ENCODE results near the gene ATF7.

Gene ATF7

DNA sequence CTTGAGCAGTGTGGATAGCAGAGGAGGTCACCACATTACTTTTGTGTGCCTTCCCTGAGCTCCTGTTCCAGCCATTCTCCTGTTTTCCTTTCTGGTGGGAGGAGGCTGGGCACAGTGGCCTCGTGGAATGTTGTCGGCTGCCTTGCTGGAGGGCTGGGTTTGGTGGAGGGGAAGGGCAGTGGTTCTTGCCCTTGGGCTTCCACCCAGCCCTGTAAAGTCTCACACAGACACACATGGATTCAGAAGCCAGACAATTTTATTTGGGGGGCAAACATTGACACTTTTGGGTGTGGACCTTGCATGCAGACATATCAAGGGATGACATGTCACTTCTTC is 119.8 kb downstream of the ATF7 start:
- H3K4me3 ChIP-seq (replicated peaks in 1 of 2; ENCODE audit: low read depth in 2 of 2, low read length in 2 of 2) = no peak overlapping the region
- TF ChIP-seq, protein P1, sequence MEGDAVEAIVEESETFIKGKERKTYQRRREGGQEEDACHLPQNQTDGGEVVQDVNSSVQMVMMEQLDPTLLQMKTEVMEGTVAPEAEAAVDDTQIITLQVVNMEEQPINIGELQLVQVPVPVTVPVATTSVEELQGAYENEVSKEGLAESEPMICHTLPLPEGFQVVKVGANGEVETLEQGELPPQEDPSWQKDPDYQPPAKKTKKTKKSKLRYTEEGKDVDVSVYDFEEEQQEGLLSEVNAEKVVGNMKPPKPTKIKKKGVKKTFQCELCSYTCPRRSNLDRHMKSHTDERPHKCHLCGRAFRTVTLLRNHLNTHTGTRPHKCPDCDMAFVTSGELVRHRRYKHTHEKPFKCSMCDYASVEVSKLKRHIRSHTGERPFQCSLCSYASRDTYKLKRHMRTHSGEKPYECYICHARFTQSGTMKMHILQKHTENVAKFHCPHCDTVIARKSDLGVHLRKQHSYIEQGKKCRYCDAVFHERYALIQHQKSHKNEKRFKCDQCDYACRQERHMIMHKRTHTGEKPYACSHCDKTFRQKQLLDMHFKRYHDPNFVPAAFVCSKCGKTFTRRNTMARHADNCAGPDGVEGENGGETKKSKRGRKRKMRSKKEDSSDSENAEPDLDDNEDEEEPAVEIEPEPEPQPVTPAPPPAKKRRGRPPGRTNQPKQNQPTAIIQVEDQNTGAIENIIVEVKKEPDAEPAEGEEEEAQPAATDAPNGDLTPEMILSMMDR (IDR thresholded peaks at IDR 0.05; ENCODE audit: low read depth, low read length) = no peak
- DNase-seq (ENCODE audit: low read depth in 2 of 2) = no peak

DNA sequence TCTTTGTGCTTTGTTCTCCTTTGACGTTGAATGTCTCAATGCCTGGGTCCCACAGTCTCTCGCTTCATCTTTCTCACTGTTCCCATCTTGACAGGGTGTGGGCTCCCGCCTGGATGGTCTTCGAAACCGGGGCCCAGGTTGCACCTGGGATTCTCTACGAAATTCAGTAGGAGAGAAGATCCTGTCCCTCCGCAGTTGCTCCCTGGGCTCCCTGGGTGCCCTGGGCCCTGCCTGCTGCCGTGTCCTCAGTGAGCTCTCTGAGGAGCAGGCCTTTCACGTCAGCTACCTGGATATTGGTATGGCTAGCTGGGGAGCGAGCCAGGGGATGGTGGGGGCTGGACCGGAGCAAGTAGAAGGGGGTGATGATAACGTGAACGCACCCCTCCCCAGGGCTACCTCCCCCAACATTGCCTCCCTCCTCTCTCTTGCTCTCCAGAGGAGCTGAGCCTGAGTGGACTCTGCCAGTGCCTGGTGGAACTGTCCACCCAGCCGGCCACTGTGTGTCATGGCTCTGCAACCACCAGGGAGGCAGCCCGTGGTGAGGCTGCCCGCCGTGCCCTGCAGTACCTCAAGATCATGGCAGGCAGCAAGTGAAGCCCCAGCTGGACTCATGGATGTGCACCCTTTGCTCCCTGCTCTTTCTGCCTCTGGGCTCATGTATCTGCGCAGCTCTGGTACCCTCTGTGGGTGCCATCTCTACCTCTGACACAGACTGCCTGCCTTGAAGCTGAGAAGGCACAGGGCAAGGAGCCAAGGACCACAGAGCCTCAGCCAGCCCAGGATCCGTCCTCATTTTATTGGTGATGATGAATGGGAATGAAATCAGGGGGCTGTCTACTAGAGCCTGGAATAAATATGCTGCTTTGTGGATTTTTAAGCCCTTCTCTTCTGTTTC is 120.4 kb downstream of the ATF7 start:
- TF ChIP-seq, protein P1 (IDR thresholded peaks at IDR 0.05; ENCODE audit: low read depth, low read length) = no peak
- H3K4me3 ChIP-seq (replicated peaks in 1 of 2; ENCODE audit: low read depth in 2 of 2, low read length in 2 of 2) = no peak overlapping the region
- no peak for DNase-seq (ENCODE audit: low read depth in 2 of 2)

DNA sequence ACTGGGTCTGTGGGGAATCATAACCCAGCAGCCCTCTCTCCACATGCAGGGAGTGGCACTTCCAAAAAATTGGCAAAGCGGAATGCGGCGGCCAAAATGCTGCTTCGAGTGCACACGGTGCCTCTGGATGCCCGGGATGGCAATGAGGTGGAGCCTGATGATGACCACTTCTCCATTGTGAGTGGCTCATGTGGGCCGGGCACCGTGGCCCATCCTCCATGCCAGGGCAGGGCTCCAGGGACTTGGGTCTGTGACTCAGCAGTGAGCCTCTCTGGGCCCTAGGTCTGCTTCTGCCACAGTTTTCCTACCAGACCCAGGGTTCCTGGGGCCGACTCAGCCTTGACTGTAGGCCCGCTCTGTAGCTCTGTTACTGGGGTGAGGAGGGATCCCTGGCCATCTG is 121.1 kb downstream of the ATF7 start:
- no peak overlapping the region for H3K4me3 ChIP-seq (replicated peaks in 1 of 2; ENCODE audit: low read depth in 2 of 2, low read length in 2 of 2)
- TF ChIP-seq, protein P1 (IDR thresholded peaks at IDR 0.05; ENCODE audit: low read depth, low read length) = no peak
- peak; percentile 58 to 79 for DNase-seq (ENCODE audit: low read depth in 2 of 2)

DNA sequence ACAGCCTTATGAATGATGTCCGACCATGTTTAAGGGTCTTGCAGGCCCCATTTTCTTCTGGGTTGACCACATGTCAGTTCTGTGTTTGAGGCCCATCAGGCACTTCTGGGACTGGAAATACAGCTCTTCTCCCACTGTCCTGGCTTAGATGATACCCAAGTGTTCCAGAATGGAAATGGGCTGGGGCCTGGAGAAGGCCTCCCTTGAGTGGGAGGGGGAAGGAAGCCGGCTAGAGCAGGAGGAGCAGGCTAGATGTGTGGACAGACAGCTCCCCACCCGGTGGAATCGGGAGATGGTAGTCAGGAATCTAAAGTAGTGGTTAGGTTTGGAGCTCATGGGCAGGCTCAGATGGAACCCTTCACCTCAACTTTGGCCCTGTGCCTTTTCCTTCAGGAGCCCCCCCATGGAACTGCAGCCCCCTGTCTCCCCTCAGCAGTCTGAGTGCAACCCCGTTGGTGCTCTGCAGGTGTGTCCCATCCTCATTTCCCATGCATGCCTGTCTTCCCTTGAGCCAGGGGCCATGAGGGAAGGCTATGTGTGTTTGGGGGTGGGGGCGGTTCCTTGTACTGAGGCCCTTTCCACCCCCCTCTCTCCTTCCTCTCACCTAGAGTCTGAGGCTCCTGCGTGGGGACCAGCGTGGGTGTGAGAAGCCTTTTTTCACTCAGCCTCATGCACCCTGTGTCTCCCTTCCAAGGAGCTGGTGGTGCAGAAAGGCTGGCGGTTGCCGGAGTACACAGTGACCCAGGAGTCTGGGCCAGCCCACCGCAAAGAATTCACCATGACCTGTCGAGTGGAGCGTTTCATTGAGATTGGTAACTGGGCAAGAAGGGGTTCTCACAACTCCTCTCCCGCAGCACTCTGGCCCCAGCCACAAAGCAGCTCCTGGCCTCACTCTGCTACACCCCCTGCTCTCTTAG is 121.9 kb downstream of the ATF7 start:
- TF ChIP-seq, protein P1 (IDR thresholded peaks at IDR 0.05; ENCODE audit: low read depth, low read length) = no peak
- H3K4me3 ChIP-seq (replicated peaks in 1 of 2; ENCODE audit: low read depth in 2 of 2, low read length in 2 of 2) = no peak overlapping the region
- DNase-seq (ENCODE audit: low read depth in 2 of 2) = no peak

DNA sequence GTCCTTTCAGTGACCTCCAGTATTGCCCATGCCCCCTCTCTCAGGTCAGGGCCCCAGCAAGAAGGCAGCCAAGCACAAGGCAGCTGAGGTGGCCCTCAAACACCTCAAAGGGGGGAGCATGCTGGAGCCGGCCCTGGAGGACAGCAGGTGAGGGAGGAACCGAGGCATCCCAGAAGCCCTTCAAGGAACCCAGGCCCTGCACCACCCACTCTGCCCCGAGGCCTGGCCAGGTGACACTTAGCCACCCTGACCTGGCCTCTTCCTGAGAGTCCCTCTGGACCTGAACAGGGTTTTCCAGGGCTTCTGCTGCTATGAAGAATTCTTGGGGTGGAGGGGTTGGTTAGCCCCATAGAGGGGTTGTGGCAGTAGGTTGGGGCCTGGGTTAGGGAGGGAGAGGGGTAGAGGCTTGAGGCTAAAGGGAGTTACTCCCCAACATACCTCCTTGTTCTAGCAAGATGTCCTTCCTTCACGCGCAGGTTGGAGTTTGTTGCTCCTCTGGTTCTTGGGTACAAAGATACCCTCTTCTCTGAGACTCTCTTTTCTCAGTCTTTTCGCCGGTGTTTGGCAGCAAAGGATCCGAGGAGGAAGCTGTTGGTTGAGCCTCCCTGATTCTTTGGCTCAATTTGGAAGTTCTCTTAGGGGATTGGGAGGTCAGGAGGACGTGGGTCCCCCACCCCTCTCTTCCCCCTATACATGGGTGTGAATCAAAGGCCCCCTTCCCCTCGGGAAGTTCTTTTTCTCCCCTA is 123.0 kb downstream of the ATF7 start:
- DNase-seq (ENCODE audit: low read depth in 2 of 2) = no peak
- TF ChIP-seq, protein P1 (IDR thresholded peaks at IDR 0.05; ENCODE audit: low read depth, low read length) = no peak
- H3K4me3 ChIP-seq (replicated peaks in 1 of 2; ENCODE audit: low read depth in 2 of 2, low read length in 2 of 2) = peak overlapping the region in 1 of 2 donors; percentile 22

DNA sequence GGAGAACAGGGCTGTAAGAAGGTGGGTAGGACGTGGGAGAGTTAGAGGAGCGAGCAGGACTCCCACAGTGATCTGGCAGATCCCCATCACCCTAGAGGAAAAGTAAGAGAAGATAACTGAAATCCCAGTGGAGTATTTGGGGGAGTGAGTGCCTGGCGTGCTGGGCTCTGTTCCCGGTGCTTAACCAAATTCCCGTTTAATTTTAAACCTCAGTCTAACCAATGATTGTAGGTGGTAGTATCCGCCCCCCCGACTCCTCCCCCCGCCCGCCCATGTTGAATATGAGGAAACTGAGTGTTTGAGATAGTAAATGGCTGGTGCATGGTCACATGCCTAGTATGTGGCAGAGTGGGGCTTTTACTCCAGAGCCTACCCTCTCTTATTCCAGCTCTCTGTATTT is 123.9 kb downstream of the ATF7 start:
- TF ChIP-seq, protein P1 (IDR thresholded peaks at IDR 0.05; ENCODE audit: low read depth, low read length) = no peak
- H3K4me3 ChIP-seq (replicated peaks in 1 of 2; ENCODE audit: low read depth in 2 of 2, low read length in 2 of 2) = peak overlapping the region; percentile 79 to 84
- peak; percentile 46 to 85 for DNase-seq (ENCODE audit: low read depth in 2 of 2)

All from cardiac fibroblast (primary cell).